Prostate gland (tissue), 2 donors: ENCODE results near the gene SLC51B.

Experiments
- CTCF ChIP-seq, 4 experiments: fragments of 200-600 bp in 2 of 4; fragments of 450-650 bp in 2 of 4; sonication (generic) in 2 of 4; IDR thresholded peaks; 1 replicate in 3 of 4; 2 replicates in 1 of 4; pipeline ENCODE4 v1.5.1; 2016 to 2019; ENCODE audit warnings: antibody characterized with exemption in 4 of 4, mild to moderate bottlenecking in 2 of 4, moderate library complexity in 2 of 4
- POLR2A ChIP-seq: fragments of 450-650 bp; IDR thresholded peaks from one replicate; pipeline ENCODE4 v1.6.1; 2016; ENCODE audit warnings: antibody characterized with exemption, mild to moderate bottlenecking
- POLR2AphosphoS5 ChIP-seq: sonication (generic); formaldehyde crosslinking; IDR thresholded peaks from one replicate; pipeline ENCODE4 v1.6.1; 2017; ENCODE audit warnings: antibody characterized with exemption

- TF ChIP-seq CTCF (IDR thresholded peaks at IDR 0.05), result no peak
- TF ChIP-seq POLR2A, result no peak
- TF ChIP-seq POLR2AphosphoS5, result peak; percentile 18
These were observed 2.3 kb upstream of the SLC51B start for GRCh38 chr15:65042776-65043327.
